Psoas muscle (tissue), 8 donors: ENCODE measurements around the gene DPP4. TPM values are rescaled to one million over a fixed set of nuclear protein-coding genes. Genes with fewer than 3 reads are reported as not detected.

Experiments
- ATAC-seq, 4 donors: fragments of 200-7000 bp; cut with Tn5 transposase; one replicate each; pipeline ENCODE4 v1.9.1; 2020; ENCODE audit warnings: moderate library complexity in 3 of 4, mild to moderate bottlenecking in 2 of 4
- DNase-seq, 2 donors: peaks; one replicate each; pipeline ENCODE4 v3.0.0-alpha.2; 2020
- H3K27ac ChIP-seq: fragments of 200-600 bp; one replicate; pipeline ENCODE4 v1.8.0; 2022
- H3K27me3 ChIP-seq, 3 donors: fragments of 200-600 bp in 1 of 3; one replicate each; pipeline versions ENCODE4 v1.6.1 to v1.8.0; 2013 to 2022; ENCODE audit warnings: low read length in 2 of 3, mild to moderate bottlenecking in 2 of 3, moderate library complexity in 1 of 3; ENCODE audit not compliant: insufficient read depth in 3 of 3
- H3K36me3 ChIP-seq, 2 donors: fragments of 200-600 bp in 1 of 2; one replicate each; pipeline versions ENCODE4 v1.6.1 to v1.8.0; 2013 to 2022; ENCODE audit warnings: low read depth in 1 of 2, mild to moderate bottlenecking in 1 of 2, moderate library complexity in 1 of 2; ENCODE audit not compliant: insufficient read depth in 1 of 2
- H3K4me1 ChIP-seq: fragments of 200-600 bp; one replicate; pipeline ENCODE4 v1.8.0; 2022
- H3K4me3 ChIP-seq: fragments of 200-600 bp; one replicate; pipeline ENCODE4 v1.8.0; 2022; ENCODE audit warnings: mild to moderate bottlenecking
- H3K9me3 ChIP-seq: fragments of 200-600 bp; one replicate; pipeline ENCODE4 v1.8.0; 2022
- CTCF ChIP-seq: fragments of 200-600 bp; IDR thresholded peaks from one replicate; pipeline ENCODE4 v1.8.0; 2022; ENCODE audit warnings: antibody characterized with exemption
- WGBS, 3 donors: extraction: QIAGEN DNeasy Blood & Tissue Kit; methylation state at CpG; one replicate each; pipeline versions ENCODE4 v1.1.6 to v1.1.7; 2013; 5-methylcytosine and 5-hydroxymethylcytosine counted together
- intact Hi-C, 2 donors: fragments of 100-400 bp; cut with DNase I; formaldehyde crosslinking; loops; one replicate each; pipeline versions ENCODE4 v1.11.0 to v1.14.2; 2022
- polyA plus RNA-seq, 3 donors: library from polyadenylated mRNA; stranded (reverse); fragments of 200-250 nt; gene quantifications; one replicate each; pipeline ENCODE4 v1.2.3, GENCODE V29; 2013
- total RNA-seq, 4 donors: library from RNA; stranded (reverse); fragmentation: NEBNext Ultra II Directional in 2 of 4; extraction: Animal tissue kit (Norgen Biotek cat#: 25700) in 2 of 4; gene quantifications; one replicate each; pipeline versions ENCODE4 v1.2.1 to v1.2.4, GENCODE V29; 2021 to 2023
- donor health status: healthy with polysubstance abuse.
- donor health status: DM: no; HTN: no; CAD: no; lungs with moderate emphysema.
- donor health status: Bipolar disorder and iron deficiency.
- donor health status: healthy.
- donor health status: DM: yes; HTN: yes; CAD: no.
- donor health status: DM: no; HTN: no; CAD: no.
- donor health status: DM: no; HTN: no; CAD: no.
- donor health status: DM: yes; HTN: yes; CAD: no.

Gene DPP4
- total and polyA plus RNA-seq, 7 donors: 0.25 to 3.1 (median 0.80) TPM

DNA sequence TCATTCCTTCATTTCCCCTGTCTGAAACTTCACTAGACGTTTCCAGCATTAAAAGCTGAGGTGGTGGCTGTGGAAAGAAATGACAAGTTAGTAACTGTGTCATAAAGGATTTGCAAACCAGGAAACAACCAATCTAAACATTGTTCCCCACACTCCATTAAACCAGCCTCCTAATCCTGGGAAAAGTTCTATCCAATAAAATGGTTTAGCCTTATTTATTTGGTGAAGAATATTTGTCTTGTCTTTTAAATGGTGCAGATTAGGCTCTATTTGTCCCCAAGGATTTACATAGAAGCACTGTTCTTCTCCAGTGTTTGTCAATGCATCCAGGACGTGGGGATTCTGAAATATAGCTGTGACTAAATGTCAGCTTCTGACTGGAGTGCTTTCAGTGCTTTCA, 10.5 kb upstream of the DPP4 start:
- H3K4me1 ChIP-seq: no peaks in the 10 kb centered on the region
- no peak for DNase-seq
- H3K27me3 ChIP-seq: peaks cover 0 to 5% (median 0%) of the 10 kb centered on the region in 3 donors
- intact Hi-C loops: no loop called here
- TF ChIP-seq CTCF: no peak
- no peak overlapping the region for H3K27ac ChIP-seq
- no peaks in the 10 kb centered on the region for H3K9me3 ChIP-seq
- H3K4me3 ChIP-seq: no peak overlapping the region
- ATAC-seq: no peak
- 34 to 47% (median 40%) methylated on average over 2 of the region's 2 CpGs for WGBS, 3 donors
- H3K36me3 ChIP-seq: no peaks in the 10 kb centered on the region

- no peaks in the 10 kb centered on the region for H3K36me3 ChIP-seq
- WGBS, 3 donors: 86 to 93% (median 92%) methylated on average over 3 of the region's 3 CpGs
- intact Hi-C loops: no loop called here
- no peak for DNase-seq
- peaks cover 0 to 5% (median 0%) of the 10 kb centered on the region in 3 donors for H3K27me3 ChIP-seq
- H3K9me3 ChIP-seq: no peaks in the 10 kb centered on the region
- no peak overlapping the region for H3K27ac ChIP-seq
- H3K4me3 ChIP-seq: no peak overlapping the region
- no peaks in the 10 kb centered on the region for H3K4me1 ChIP-seq
- ATAC-seq: no peak
- no peak for TF ChIP-seq CTCF
Observed at GRCh38 chr2:162082681-162083080, 8.7 kb upstream of the DPP4 start.

DNA sequence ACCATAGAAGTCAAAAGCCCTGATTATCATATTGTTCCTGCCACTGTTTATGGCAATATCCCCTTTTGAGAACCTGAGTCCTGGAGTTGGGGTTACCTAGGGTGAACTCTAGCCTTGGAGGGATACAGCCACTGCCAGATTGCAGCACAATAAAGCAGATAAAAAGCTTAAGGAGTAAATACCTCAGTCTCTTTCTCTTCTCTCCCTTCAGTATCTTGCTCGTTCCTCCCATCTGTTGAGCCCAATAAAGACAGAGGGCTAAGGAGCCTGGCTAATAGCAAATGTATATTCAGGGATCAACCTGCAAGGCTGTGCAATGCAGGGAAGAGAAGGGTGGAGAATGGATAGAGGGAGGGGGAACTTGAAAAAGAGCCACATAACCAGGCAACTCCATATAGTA, 8.0 kb upstream of the DPP4 start:
- Histone ChIP-seq H3K4me1 (no peaks in the 10 kb centered on the region), H3K27me3 (peaks cover 0 to 5% (median 0%) of the 10 kb centered on the region in 3 donors), H3K36me3 (no peaks in the 10 kb centered on the region), H3K9me3 (no peaks in the 10 kb centered on the region), H3K4me3 (no peak overlapping the region), H3K27ac (no peak overlapping the region)
- 83 to 91% (median 88%) methylated on average over 1 of the region's 1 CpG for WGBS, 3 donors
- no peak for ATAC-seq
- DNase-seq: no peak
- no peak for TF ChIP-seq CTCF
- intact Hi-C loops: no loop called here

DNA sequence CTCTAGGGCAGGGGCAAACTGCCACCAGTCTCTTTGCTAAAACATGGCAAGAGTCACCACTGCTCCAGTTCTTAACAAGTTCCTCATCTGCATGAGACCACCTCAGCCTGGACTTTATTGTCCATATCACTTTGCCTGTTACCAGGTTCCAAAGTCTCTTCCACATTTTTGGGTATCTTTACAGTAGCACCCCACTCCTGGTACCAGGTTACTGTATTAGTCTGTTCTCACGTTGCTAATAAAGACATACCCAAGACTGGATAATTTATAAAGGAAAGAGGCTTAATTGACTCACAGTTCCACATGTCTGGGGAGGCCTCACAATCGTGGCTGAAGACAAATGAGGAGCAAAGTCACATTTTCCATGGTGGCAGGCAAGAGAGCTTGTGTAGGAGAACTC, 5.5 kb upstream of the DPP4 start:
- H3K4me1 ChIP-seq: no peaks in the 10 kb centered on the region
- no peak overlapping the region for H3K4me3 ChIP-seq
- ATAC-seq (no peak), DNase-seq (no peak)
- TF ChIP-seq CTCF: no peak
- H3K36me3 ChIP-seq: no peaks in the 10 kb centered on the region
- no peak overlapping the region for H3K27ac ChIP-seq
- intact Hi-C loops: no loop called here
- WGBS, 3 donors: 74 to 76% (median 74%) methylated on average over 2 of the region's 2 CpGs
- H3K9me3 ChIP-seq: no peaks in the 10 kb centered on the region
- peaks cover 0 to 7% (median 0%) of the 10 kb centered on the region in 3 donors for H3K27me3 ChIP-seq

GRCh38 chr2:162075689-162076132, 1.7 kb upstream of the DPP4 start:
- TF ChIP-seq CTCF: no peak
- no peaks in the 10 kb centered on the region for H3K36me3 ChIP-seq
- ATAC-seq (peak in 3 of 4 donors; percentile 51 to 58 (median 54)), DNase-seq (no peak)
- intact Hi-C loops: no loop called here
- no peak overlapping the region for H3K4me3 ChIP-seq
- 40 to 59% (median 53%) methylated on average over 2 of the region's 2 CpGs for WGBS, 3 donors
- no peak overlapping the region for H3K27ac ChIP-seq
- H3K9me3 ChIP-seq: no peaks in the 10 kb centered on the region
- H3K27me3 ChIP-seq: peaks cover 0 to 14% (median 3%) of the 10 kb centered on the region in 3 donors
- H3K4me1 ChIP-seq: no peaks in the 10 kb centered on the region
